Fibroblast of mammary gland (primary cell): Measurements from ENCODE around the gene GLRA2.

Experiments
- DNase-seq: peaks from one replicate; pipeline ENCODE4 v3.0.0-alpha.2; 2010; ENCODE audit warnings: low read depth
- H3K4me3 ChIP-seq: 2 replicates; pipeline ENCODE4 v1.5.1; 2011; ENCODE audit warnings: low read depth, mild to moderate bottlenecking, low read length, moderate library complexity; ENCODE audit not compliant: control insufficient read depth
- CTCF ChIP-seq: conservative IDR thresholded peaks from 2 replicates; pipeline ENCODE4 v1.5.1; 2011; ENCODE audit warnings: low read depth, low read length, inconsistent platforms; ENCODE audit not compliant: control insufficient read depth, insufficient read depth

GLRA2 gene

DNA sequence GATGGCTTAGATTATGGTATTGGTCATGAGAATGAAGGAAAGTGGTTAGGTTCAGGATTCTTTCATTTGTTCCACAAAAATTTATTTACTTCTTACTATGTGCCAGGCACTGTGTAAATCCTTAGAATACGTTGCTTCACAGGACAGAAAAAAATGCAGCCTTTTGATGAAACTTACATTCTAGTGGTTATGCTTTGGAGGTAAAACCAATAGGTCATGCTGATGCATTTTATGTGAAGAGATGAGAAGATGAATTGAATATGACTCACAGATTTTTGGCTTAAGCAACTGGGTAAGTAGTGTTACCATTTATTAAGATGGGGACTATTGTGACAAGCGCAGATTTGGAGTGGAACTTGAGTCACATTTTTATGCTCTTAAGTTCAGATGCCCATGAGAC, 165.3 kb downstream of the GLRA2 start:
- peak; percentile 62 for DNase-seq
- TF ChIP-seq CTCF: no peak

GRCh38 chrX:14697451-14697850, 168.1 kb downstream of the GLRA2 start:
- peak; percentile 25 for DNase-seq
- TF ChIP-seq CTCF: peak; percentile 62
- no peak overlapping the region for H3K4me3 ChIP-seq

More for the DNA sequence above, 165.3 kb downstream of the GLRA2 start:
- no peak overlapping the region for H3K4me3 ChIP-seq

GRCh38 chrX:14698790-14699189, 169.5 kb downstream of the GLRA2 start:
- H3K4me3 ChIP-seq: no peak overlapping the region
- TF ChIP-seq CTCF: no peak
- no peak for DNase-seq

DNA sequence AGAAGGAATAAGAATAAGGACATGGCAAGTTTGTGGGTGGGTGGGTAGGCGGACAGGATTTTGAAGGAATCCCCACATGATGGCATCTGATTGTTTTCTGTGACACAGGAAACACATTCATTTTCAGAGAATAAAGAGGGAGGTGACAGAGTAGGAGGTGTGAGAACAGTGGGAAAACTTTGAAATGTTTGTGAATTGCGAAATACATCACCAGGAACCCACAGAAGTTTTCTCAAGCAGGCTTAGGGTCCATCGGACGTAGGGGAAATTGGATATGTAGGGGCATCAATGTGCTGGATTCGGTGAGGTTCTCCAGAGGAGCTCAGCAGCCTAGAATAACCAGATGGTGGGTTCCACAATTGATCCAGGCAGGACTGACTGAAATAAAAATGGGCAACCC, 171.6 kb downstream of the GLRA2 start:
- no peak for TF ChIP-seq CTCF
- DNase-seq: no peak
- no peak overlapping the region for H3K4me3 ChIP-seq

DNA sequence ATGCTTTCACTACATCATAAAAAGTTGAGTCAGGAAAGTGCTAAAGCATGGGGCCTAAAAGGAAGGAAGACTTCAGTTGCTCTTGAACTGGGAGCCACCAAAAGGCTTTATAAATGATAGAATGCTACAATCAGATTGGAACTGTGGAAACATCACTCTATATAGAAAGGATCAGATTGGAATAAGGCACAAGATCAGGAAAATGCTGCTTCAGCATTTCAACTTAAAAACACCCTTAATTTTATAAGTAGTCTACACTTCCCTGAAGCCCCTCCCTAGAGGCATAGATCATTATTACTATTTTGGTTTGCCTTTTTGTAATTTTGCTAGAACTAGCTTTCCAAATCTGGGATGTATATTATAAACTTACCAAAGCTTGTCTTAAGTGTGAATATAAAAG, 172.8 kb downstream of the GLRA2 start:
- no peak for DNase-seq
- H3K4me3 ChIP-seq: no peak overlapping the region
- no peak for TF ChIP-seq CTCF

DNA sequence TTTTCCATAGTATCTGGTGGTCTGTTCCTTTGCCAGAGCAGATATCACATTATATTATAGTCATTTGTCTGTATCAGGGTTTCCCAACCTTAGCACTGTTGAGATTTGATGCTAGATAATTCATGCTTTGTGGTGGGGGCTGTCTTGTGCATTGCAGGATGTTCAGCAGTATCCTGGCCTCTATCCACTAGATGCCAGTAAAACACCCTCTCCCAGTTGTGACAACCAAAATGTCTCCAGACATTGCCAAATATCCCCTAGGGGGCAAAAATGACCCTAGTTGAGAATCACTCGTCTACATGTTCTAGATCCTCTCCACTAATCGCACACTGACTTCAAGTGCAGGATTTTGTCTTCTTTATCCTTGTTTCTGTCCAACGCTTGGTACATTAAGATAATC, 182.8 kb downstream of the GLRA2 start:
- no peak overlapping the region for H3K4me3 ChIP-seq
- no peak for TF ChIP-seq CTCF
- no peak for DNase-seq

- H3K4me3 ChIP-seq: no peak overlapping the region
- DNase-seq: no peak
- TF ChIP-seq CTCF: no peak
These were observed 188.6 kb downstream of the GLRA2 start for GRCh38 chrX:14717949-14718348.
